GM10847 (cell line): ENCODE data around the gene HMGXB4.

Experiments
- POLR2A ChIP-seq: IDR thresholded peaks from 2 replicates; pipeline ENCODE4 v1.6.1; 2011; ENCODE audit not compliant: insufficient read length; ENCODE audit errors: extremely low read depth

Gene HMGXB4

GRCh38 chr22:35343664-35344550 is 86.6 kb downstream of the HMGXB4 start:
- TF ChIP-seq POLR2A = no peak

DNA sequence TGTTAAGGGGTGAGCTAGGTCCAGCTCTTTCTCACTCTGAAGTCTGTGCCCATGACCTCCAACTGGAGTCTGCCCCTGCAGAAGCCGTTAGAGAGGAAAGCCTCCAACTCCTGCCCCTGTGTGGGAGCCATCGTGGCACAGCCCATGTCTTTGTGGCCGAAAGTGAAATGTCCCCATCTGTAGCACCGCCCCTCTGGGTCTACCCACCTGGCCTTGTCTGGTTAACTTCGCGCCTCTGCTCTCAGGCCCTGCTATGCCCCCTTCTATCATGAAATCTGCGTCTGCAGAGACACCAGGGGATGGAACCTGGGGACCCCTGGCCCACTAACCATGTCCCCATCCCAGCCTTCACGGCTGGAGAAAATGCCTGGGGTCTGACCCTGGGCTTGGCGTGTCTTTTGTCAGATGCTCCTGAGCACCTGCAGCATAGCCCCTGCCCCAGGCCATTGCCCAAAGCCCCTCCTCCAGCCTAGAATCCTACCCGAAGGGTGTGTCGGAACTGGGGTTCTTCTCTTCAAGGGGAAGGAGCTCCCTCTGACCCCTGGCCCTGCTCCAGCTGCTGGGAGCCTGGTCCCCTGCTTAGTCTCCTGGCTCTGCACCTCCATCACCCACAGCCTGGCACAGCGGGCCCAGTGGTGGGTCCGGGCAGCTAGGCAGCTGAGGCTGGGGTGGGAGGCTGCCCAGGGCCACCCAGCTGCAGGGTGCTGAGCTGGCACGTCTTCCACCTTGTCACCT is 87.8 kb downstream of the HMGXB4 start:
- no peak for TF ChIP-seq POLR2A
